HG02981 (cell line): Measurements from ENCODE around the gene OR4F15.
"Not testable (repeated sequence)": the region's sequence is repeated elsewhere in the genome, so short reads cannot be mapped to it uniquely, and the experiment has no call there.

Experiments
- ATAC-seq: cut with Tn5 transposase; IDR thresholded peaks from one replicate; pipeline ENCODE4 v1.9.1; 2021; ENCODE audit warnings: mild to moderate bottlenecking, moderate library complexity; ENCODE audit not compliant: unreplicated experiment

The OR4F15 gene, protein sequence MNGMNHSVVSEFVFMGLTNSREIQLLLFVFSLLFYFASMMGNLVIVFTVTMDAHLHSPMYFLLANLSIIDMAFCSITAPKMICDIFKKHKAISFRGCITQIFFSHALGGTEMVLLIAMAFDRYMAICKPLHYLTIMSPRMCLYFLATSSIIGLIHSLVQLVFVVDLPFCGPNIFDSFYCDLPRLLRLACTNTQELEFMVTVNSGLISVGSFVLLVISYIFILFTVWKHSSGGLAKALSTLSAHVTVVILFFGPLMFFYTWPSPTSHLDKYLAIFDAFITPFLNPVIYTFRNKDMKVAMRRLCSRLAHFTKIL

DNA sequence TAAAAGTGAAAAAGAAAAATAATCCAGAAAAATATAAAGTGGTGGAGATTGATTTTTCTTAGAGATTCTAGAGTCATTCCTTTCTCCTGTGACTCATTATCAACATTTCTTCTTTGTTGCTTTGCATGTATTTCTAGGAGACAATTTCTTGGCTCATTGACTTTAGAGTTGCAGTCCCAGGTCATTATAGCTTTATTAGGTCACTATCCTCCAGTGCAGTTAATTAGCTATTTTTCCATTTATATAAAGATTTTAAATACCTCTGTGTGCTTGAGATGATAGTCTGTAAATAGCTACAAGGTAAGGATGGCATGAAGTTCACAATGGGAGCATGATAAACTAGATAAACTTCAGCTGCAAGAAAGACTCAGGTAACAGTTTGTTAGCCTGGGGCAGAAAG lies at the start of gene OR4F15:
OR4F15 (plus strand) TSS at position 301 of the 400 bp plus-strand sequence. CDS start 5,985 bp downstream, outside the sequence.
- ATAC-seq, result no peak

DNA sequence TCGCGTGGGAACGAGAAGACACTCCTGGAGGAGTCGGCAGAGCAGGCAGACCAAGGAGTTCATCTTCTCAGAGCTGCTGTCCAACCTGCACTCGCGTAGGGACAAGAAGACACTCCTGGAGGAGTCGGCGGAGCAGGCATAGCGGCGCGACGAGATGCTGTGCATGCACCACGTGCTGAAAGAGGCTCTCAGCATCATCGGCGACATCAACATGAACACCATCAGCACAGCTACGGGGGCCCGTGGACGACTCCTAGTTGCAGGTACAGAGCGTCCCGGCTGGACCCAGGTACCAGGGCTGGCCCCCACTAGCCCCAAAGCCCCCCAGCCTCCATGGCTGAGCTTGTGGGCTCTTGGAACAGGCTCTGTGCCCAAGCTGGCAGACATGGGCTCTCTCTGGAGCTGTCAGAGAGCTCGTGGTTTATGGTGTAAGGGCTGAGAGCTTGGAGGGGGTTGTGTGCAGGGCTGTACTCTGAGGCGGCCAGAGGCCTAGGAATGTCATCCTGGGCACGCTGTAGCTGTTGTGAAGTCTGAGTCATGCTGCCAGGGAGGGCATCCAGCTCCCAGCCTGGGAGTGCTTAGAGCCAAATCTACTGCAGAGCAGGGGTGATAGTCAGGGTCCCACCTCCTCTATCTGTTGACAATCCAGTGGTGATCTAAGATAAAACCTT lies 47.2 kb upstream of the OR4F15 start:
- not testable (repeated sequence) for ATAC-seq

DNA sequence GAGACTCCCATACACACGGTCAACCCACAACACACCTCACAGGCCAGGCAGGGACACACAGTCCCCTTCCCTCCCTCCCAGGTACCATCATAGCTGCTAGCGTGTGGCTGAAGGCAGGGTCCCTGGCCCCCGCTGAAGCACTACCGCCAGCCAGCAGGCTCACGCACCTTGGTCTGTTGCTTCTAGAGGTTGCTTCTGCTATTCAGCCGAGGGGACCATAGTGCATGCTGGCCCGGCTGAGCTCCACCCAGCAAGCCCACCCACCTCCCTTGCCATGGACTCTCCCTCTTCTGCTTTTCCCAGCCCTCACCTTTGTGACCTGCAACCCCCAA lies 46.7 kb upstream of the OR4F15 start:
- not testable (repeated sequence) for ATAC-seq

DNA sequence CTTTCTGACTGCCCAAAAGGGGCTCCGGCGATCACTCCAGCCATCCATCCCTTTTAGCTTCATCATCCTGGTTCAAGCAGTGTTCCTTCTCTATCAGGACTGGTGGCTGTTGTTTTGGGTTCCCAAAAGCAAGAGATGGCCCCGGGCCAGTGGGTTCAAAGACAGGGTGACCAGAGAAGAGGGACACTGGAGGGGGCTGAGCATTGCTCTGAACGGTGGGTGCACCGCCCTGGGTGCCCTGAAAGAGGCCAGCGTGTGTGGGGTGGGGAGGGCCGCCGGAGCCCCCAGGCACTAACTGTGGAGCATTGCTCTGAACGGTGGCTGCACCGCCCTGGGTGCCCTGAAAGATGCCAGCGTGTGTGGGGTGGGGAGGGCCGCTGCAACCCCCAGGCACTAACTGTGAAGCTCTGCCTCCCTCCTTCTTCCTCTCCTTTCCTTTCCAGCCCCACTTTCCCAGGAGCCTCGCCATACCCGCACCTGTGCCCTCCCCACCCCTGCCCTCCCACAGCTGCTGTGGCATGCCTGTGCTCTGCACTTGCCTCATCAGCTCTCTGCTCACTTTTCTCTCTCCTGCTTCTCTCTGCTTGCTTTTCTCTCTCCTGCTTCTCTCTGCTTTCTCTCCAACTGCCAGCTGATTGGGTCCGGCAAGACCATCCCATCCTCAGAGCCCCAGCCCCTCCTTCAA lies 46.1 kb upstream of the OR4F15 start:
- no peak for ATAC-seq

GRCh38 chr15:101767083-101767640 lies 44.8 kb upstream of the OR4F15 start:
- not testable (repeated sequence) for ATAC-seq

DNA sequence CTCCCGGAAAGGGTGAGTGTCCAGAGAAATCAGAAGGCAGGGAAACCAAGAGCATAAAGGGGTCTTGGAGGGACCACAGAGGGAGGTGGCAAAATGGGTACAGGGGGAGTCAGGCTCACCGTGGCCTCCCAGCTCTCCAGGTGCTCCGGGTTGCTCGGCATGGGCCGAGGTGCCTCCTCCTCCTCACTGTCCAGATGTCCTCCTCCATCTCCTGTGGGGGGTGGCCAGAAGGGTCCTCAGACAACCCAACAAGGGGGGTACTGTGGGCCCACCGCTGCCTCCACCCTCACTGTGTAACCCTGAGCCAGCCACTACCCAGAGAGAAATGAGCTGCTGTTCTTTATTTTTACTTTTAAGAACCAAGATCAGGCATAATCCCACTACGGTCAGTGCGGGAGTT lies 39.1 kb upstream of the OR4F15 start:
- no peak for ATAC-seq

DNA sequence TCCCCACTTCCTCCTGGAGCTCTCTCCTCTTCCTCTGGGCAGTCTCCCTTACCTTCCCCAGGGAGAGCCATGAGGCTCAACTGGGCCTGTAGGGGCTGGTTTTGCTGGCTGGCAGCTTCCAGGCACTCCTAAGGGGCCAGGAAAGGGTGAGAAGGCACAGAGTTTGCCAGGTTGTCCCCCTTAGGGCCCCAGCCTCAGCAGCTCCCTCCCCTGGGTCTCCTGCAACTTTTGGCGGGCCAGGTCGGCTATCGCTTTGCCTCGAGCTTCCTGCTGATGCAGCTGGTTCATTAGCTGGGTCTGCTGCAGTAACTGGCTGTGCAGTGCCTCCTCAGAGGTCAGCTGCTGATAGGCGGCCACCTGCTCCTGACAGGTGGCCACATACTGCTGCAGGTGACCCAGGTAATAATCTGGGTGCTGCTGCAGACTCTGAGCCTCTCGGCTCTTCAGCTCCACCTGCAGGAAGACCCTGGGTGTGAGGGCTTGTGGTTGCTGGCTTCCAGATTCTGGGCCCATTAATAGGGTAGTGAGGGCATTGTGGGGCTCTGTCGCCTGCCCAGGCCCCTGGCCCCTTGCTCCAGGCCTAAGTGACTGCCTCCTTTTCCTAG lies 38.4 kb upstream of the OR4F15 start:
- no peak for ATAC-seq

GRCh38 chr15:101775136-101775535 lies 36.9 kb upstream of the OR4F15 start:
- ATAC-seq, result no peak

DNA sequence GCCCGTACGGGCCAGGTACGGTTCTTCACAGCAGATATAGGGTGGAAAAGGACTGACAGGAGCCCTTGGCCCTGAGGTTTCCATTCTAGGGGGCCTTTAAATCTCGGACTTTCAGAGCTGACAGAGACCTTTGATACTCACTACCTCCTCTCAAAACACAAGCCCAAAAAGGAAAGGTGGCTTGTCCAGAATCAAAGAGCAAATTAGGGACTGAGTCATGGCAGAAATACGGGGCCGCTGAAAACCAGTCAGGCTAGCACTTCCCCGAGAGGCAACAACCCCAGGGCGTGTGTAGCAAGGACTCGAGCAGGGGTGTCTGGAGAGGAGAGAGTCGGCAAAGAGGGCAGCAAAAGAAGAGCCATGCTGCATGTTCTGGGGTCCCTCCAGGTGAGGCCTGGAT lies 33.4 kb upstream of the OR4F15 start:
- ATAC-seq, result not testable (repeated sequence)

DNA sequence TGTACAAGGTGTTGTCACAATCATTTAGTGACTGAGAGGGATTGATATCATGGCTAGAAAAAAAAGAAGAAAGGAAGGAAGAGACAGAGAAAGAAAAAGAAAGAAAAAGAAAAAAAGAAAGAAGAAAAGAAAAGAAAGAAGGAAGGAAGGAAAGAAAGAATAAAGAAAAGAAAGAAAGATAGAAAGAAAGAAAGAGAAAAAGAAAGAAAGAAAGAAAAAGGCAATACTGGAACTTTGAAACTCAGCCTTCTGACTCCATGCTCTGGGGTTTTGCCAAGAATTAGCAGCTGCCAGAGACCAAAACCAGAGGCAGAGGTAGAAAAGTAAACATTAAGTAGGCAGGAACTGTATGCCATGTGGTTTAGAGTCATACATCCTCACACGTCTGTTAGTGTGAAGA lies 31.8 kb upstream of the OR4F15 start:
- ATAC-seq, result not testable (repeated sequence)

GRCh38 chr15:101781928-101782327 lies 30.1 kb upstream of the OR4F15 start:
- no peak for ATAC-seq

GRCh38 chr15:101784644-101785043 lies 27.4 kb upstream of the OR4F15 start:
- no peak for ATAC-seq

DNA sequence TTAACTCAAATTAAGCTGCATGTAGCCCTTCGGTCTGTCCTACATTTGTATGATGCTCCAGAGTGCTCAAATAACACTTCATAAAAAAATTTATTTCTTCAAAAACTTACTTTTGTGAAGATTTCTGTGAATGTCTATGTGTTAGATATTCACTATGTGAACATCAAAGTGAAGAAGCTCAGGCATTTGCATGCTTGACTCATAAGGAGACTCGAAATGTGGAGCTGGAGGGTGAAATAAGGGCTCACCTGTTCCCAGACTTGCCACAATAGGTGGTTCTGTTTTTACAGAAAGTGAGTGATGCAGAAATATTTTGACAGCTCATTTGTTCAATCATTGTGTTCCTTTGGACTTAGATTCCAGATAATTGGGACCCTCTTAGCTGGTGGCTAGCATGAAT lies 25.6 kb upstream of the OR4F15 start:
- ATAC-seq, result not testable (repeated sequence)

GRCh38 chr15:101788001-101788400 lies 24.0 kb upstream of the OR4F15 start:
- ATAC-seq, result not testable (repeated sequence)

DNA sequence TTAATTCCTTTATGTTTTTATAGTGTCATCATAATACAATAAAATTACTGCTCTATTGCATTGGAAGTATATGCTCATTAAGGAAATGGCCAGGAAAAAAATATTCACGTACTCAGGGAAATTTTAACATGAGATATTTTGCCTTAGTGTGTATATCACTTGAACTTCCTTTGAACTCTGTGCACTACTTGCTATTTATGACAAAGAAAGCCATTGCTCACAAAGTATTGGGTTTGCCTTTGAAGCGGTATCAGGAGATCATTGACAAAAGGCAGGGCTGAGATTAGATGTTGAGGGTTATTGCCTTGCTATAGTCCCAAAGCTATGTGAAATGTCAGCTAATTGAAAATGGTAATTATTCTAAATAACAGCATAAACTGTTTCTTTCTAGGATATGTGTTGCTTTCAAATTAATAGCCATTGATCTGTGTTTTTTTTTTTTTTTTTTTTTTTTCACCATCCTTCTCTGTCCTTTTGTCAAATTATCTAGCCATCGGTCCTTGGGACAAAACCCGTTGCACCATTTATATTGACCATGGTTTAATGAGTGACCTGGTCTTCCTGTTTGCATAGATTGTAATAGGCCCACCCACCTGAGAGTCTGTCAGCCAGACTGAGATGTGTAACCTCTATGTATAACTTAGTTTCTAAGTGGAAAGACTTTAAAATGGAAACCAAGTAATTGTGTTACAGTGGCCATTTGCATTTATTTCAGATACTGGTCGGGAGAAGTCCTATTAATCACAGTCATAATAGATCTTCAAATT lies 23.3 kb upstream of the OR4F15 start:
- ATAC-seq, result not testable (repeated sequence)

DNA sequence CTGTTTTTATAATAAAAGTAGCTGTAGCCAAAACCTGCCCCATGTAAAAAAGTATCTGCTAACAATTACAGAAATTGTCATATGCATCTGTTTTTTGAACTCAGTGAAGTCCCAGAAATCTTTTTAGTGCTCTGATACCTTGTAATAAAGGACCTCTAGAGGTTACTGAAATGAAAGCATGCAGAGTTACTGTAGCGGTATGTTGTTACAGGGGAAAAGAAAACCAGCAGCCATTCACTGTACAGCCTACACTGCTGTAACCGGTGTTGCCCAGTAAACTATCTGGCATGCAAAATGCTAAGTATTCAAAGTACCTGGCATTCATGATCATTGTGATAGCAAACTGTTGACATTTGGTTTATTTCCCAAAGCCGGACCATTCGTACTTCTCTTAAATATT lies 21.3 kb upstream of the OR4F15 start:
- not testable (repeated sequence) for ATAC-seq

- ATAC-seq, result not testable (repeated sequence)
Measured at GRCh38 chr15:101793981-101794380, 18.0 kb upstream of the OR4F15 start.

DNA sequence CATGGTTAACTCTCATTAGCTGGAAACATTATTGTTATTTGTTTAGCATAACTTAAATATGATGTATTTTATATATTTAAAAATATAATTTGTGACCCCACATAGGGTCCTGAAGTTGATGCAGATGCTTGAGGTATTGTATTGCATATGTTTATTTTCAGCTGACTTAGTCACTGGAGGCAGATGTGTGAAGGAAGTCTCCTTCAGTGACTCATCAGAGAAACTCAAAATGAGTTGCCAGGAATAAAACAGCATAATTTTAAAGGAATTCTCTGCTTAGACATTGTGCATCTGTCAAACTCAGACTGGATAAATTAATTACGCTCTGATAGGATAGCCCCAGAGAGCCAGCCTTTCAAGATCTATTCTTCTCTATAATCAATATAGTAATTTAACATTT lies 16.5 kb upstream of the OR4F15 start:
- no peak for ATAC-seq

DNA sequence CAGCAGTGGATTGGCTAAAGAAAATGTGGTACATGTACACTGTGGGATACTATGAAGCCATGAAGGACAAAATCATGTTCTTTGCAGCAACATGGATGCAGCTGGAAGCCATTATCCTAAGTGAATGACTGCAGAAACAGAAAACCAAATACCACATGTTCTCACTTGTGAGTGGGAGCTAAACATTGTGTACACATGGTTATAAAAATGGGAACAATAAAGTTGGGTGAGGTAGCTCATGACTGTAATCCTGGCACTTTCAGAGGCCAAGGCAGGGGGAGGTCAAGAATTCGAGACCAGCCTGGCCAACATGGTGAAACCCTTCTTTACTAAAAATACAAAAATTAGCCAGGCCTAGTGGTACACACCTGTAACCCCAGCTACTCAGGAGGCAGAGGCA lies 12.3 kb upstream of the OR4F15 start:
- ATAC-seq, result no peak

GRCh38 chr15:101801048-101801447 lies 11.0 kb upstream of the OR4F15 start:
- ATAC-seq, result no peak
